GM19025 (cell line): ENCODE measurements around the gene CENPA.
"Not testable (repeated sequence)": the region's sequence is repeated elsewhere in the genome, so short reads cannot be mapped to it uniquely, and the experiment has no call there.

Experiments used
- ATAC-seq: cut with Tn5 transposase; IDR thresholded peaks from one replicate; pipeline ENCODE4 v1.9.1; 2021; ENCODE audit warnings: mild to moderate bottlenecking, low read depth, moderate library complexity; ENCODE audit not compliant: unreplicated experiment

CENPA gene

GRCh38 chr2:26785431-26786206 lies at the start of gene CENPA:
TSS of gene CENPA (plus strand) at chr2:26786056. CDS start at chr2:26786197, 141 bp downstream.
- peak; percentile 99 for ATAC-seq

DNA sequence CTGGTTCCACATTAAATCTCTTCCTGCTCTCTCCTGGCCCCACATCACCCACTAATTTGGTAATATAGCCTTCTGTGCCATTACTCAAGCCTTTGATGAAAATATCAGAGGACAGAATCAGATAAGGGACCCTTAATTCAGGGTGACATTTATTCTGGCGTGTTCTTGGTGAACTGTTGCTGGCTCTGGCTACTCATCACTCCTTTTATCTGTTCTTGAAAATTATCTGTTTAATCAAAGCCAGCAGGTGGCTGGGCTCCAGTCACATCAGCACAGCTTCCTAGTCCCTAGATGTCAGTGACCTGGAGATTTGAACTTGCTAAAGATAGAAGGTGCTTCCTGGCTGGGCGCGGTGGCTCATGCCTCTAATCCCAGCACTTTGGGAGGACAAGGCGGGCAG lies 48.6 kb upstream of the CENPA start:
- no peak for ATAC-seq

DNA sequence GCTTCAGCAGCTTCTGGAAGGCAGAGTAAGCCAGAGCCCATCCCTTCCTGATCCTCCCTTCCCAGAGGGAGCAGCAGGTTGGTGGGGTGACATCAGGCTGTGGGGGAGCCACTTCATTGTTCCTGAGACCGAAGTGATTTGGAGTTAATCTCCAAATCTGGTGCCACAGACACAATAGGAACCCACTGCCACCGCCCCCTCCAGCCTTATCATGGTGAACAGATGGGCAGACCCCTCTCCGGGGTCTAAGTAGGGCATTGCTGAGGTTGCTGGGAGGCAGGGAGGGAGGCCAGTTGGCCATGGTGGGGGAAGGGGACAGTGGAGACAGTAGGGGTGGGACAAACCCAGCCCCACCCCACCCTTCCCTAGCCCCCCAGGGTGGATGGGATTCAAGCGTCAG lies 47.4 kb upstream of the CENPA start:
- no peak for ATAC-seq

DNA sequence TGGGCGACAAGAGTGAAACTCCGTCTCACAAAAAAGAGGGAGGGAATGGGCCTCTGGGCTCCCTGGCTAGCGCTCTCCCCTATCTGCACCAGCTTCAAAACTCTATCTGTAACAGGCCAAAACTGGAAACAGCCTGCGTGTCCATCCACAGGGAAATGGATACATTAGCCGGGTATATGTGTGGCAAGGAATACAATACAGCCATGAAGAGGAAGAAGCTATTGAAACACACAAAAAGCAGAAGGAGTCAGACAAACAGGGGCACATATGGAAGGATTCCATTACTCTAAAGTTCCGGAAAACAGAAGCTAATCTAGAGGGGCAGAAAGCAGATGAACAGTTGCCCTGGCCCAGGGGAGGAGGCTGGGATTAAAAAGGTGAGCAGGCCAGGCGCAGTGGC lies 46.3 kb upstream of the CENPA start:
- ATAC-seq, result no peak

- no peak for ATAC-seq
These were observed 45.5 kb upstream of the CENPA start for GRCh38 chr2:26740346-26740745.

DNA sequence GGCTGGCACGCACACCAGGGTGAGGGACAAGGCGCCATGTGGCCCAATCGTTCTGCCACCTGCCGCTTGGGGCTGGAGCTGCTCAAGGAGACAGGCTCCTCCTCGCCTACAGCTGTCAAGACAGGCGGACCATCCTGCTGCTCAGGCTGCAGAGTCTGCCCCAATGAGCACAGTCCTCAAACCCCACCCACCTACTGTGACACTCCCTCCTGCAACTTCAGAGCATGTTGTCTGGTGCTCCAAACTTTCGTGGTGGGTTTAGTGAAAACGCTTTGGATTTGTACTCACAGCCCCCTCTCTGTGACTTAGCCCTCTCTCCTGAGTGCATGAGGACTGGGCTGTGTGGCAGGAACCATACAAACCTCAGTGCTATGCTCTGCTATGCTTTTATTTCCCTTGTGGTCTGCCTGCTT lies 45.0 kb upstream of the CENPA start:
- no peak for ATAC-seq

GRCh38 chr2:26742048-26742770 lies 43.6 kb upstream of the CENPA start:
- no peak for ATAC-seq

- no peak for ATAC-seq
These were observed 42.0 kb upstream of the CENPA start for GRCh38 chr2:26743852-26744251.

DNA sequence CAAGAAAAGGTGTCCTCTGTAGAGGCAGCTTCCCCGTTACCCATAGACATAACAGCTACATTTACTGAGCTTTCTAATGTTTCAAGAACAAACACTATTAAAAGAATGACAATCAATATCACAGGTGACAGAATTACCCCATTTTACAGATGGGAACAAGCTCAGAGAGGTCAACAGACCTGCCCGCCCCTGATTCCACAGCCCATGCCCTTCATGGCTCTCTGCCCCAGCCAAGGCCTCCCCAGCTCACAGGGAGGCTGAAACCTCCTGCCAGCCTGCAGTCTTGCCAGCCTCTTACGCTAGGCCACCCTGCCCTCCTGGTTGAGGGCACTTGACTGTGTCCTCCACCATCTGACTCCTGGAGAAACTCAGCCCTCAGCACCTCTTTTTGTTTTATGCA lies 40.9 kb upstream of the CENPA start:
- no peak for ATAC-seq

DNA sequence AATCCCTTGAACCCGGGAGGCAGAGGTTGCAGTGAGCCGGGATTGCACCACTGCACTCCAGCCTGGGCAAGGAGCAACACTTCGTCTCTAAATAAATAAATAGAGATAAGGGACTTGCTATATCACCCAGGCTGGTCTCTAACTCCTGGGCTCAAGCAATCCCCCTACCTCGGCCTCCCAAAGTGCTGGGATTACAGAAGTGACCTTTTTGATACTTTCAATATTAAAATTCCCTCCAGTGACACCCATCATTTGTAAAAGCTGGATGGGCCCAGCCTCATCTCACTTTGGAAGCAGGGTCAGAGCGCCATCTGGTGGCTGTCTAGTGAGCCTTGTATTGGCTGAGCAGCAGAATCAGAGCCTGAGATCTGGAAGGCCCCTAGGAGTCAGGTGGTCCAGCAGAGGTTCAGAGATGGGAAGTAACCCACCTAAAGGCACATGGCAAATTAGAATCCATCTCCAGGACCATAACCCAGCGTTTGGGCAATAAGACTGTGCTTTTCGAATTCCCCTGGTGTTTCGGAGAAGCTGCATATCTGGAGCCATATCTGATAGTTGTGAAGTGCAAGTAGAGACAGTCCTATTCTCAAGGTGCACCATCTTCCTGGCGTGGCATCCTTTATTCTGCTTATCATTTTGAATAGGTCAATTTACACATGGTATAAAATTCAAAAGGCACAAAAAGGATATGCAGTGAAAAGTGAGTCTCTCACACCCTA lies 40.1 kb upstream of the CENPA start:
- no peak for ATAC-seq

- no peak for ATAC-seq
These were observed 38.9 kb upstream of the CENPA start for GRCh38 chr2:26746934-26747333.

DNA sequence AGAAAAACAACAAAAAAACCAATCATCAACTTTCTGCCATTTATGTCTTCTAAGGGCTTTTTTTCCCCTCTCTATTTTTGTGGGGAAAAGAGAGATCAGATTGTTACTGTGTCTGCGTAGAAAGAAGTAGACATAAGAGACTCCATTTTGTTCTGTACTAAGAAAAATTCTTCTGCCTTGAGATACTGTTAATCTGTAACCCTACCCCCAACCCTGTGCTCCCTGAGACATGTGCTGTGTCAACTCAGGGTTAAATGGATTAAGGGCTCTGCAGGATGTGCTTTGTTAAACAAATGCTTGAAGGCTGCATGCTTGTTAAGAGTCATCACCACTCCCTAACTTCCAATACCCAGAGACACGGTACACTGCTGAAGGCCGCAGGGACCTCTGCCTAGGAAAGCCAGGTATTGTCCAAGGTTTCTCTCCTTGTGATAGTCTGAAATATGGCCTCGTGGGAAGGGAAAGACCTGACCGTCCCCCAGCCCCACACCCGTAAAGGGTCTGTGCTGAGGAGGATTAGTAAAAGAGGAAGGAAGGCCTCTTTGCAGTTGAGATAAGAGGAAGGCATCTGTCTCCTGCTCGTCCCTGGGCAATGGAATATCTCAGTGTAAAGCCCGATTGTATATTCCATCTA lies 36.0 kb upstream of the CENPA start:
- ATAC-seq, result not testable (repeated sequence)

- ATAC-seq, result not testable (repeated sequence)
These were observed 35.4 kb upstream of the CENPA start for GRCh38 chr2:26750467-26750866.

DNA sequence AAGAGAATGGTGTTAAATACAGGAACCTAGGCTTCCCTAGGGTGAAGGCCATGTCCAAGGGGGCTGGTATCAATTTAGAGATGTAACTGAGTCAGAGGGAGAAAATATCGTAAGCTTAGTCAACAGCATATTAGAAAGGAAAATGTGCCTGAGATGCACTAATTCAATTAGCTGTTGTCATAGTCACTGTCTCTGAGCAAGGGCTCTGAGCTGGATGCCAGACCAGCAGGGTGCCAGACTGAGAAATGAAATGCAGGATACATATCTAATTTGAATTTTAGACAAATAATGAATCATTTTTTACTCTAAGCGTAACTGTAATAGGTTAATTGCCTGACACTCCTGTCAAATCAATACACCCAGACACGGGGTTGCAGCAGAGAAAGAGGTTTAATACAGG lies 33.2 kb upstream of the CENPA start:
- no peak for ATAC-seq

DNA sequence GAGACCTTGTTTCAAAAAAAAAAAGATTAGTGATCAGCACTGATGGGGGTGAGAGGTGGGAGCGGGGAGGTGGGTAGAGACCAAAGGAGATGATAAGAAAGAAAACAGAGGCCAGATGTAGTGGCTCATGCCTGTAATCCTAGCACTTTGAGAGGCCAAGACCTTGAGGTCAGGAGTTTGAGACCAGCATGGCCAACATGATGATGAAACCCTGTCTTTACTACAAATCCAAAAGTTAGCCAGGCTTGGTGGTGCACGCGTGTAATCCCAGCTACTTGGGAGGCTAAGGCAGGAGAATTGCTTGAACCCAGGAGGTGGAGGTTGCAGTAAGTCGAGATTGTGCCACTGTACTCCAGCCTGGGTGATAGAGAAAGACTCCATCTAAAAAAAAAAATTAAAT lies 31.3 kb upstream of the CENPA start:
- ATAC-seq, result no peak

- no peak for ATAC-seq
These were observed 30.7 kb upstream of the CENPA start for GRCh38 chr2:26754972-26755670.

DNA sequence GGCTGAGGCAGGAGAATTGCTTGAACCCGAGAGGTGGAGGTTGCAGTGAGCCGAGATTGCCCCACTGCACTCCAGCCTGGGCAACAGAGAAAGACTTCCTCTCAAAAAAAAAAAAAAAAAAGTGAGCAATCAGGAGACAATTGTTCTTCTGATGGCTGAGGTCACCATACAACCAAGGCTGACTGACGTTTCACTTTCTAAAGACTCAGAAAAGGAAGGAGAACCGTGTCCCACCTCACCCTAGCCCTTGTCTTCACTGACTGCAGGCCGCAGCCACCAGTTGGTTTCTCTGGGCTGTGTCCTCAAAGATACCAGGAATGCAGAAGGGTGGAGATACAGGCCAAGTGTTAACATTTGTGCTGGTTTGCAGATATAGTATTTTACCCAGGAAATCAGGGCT lies 29.5 kb upstream of the CENPA start:
- ATAC-seq, result no peak

- peak; percentile 48 for ATAC-seq
These were observed 27.7 kb upstream of the CENPA start for GRCh38 chr2:26757873-26758789.

DNA sequence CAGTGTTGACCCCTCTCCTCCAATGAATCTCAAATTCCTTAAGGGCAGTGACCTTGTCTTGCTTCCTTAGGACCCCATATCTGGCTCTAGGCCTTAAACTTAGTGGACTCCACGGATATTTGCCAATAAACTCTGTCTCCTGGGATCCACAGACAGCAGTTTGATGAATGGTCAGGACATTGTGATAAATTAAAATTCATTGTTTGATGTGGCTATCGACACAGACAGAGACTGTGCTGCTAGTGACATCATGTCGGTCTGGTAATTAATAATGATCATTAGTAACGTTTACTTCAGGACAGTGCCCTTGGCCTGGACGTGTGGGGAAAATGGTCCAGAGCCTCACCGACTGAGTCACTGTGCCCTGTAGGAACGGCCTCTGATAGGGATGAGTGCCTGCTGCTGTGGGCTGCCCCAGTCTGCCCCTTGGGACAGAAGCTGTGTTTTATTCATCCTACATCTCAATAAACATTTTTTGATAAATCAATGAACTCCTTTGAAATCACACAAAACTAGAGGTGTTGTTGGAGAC lies 27.0 kb upstream of the CENPA start:
- ATAC-seq, result no peak
